Measurements from ENCODE around the gene EHMT1.
"Not testable (repeated sequence)": the region's sequence is repeated elsewhere in the genome, so short reads cannot be mapped to it uniquely, and the experiment has no call there.

Gene EHMT1

GRCh38 chr9:137873858-137874362 is 255.1 kb downstream of the EHMT1 start:
- TF ChIP-seq ZBTB7A (IDR thresholded peaks at IDR 0.05; ENCODE audit: low read depth) (no peak), EP300 (IDR thresholded peaks at IDR 0.05; ENCODE audit: borderline replicate concordance) (no peak), NFIC (IDR thresholded peaks at IDR 0.05) (no peak), TEAD4 (IDR thresholded peaks at IDR 0.05) (no peak), FOXM1 (IDR thresholded peaks at IDR 0.05; ENCODE audit: borderline replicate concordance, low read depth) (no peak), YY1 (IDR thresholded peaks at IDR 0.05; ENCODE audit: low read depth) (no peak)

- TF ChIP-seq TAF1 (IDR thresholded peaks at IDR 0.05; ENCODE audit: low read depth) (no peak), FOXM1 (IDR thresholded peaks at IDR 0.05; ENCODE audit: borderline replicate concordance, low read depth) (no peak), CEBPB (IDR thresholded peaks at IDR 0.05) (no peak), NFIC (IDR thresholded peaks at IDR 0.05) (no peak)
Observed at GRCh38 chr9:137875354-137875753, 256.5 kb downstream of the EHMT1 start.

GRCh38 chr9:137875846-137876245 is 257.0 kb downstream of the EHMT1 start:
- no peak for TF ChIP-seq REST (IDR thresholded peaks at IDR 0.05; ENCODE audit: low read depth)
- TF ChIP-seq, protein P1, sequence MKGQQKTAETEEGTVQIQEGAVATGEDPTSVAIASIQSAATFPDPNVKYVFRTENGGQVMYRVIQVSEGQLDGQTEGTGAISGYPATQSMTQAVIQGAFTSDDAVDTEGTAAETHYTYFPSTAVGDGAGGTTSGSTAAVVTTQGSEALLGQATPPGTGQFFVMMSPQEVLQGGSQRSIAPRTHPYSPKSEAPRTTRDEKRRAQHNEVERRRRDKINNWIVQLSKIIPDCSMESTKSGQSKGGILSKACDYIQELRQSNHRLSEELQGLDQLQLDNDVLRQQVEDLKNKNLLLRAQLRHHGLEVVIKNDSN (IDR thresholded peaks at IDR 0.05) = no peak
- no peak for TF ChIP-seq ZBTB7A (IDR thresholded peaks at IDR 0.05; ENCODE audit: low read depth)
- TF ChIP-seq EGR1 (IDR thresholded peaks at IDR 0.05) = no peak
- no peak for TF ChIP-seq CREB1 (IDR thresholded peaks at IDR 0.05; ENCODE audit: low read depth)
- TF ChIP-seq TEAD4 (IDR thresholded peaks at IDR 0.05) = no peak
- TF ChIP-seq TAF1 (IDR thresholded peaks at IDR 0.05; ENCODE audit: low read depth) = no peak

GRCh38 chr9:137876269-137876668 is 257.5 kb downstream of the EHMT1 start:
- TF ChIP-seq YY1 (IDR thresholded peaks at IDR 0.05; ENCODE audit: low read depth) (no peak), REST (IDR thresholded peaks at IDR 0.05; ENCODE audit: low read depth) (no peak; the same call in 1 of the 2 replicates), NFIC (IDR thresholded peaks at IDR 0.05) (no peak), ZBTB7A (IDR thresholded peaks at IDR 0.05; ENCODE audit: low read depth) (no peak), TEAD4 (IDR thresholded peaks at IDR 0.05) (no peak), FOXM1 (IDR thresholded peaks at IDR 0.05; ENCODE audit: borderline replicate concordance, low read depth) (no peak), CREB1 (IDR thresholded peaks at IDR 0.05; ENCODE audit: low read depth) (no peak), TAF1 (IDR thresholded peaks at IDR 0.05; ENCODE audit: low read depth) (no peak)
- TF ChIP-seq, protein P1 (IDR thresholded peaks at IDR 0.05) = no peak

DNA sequence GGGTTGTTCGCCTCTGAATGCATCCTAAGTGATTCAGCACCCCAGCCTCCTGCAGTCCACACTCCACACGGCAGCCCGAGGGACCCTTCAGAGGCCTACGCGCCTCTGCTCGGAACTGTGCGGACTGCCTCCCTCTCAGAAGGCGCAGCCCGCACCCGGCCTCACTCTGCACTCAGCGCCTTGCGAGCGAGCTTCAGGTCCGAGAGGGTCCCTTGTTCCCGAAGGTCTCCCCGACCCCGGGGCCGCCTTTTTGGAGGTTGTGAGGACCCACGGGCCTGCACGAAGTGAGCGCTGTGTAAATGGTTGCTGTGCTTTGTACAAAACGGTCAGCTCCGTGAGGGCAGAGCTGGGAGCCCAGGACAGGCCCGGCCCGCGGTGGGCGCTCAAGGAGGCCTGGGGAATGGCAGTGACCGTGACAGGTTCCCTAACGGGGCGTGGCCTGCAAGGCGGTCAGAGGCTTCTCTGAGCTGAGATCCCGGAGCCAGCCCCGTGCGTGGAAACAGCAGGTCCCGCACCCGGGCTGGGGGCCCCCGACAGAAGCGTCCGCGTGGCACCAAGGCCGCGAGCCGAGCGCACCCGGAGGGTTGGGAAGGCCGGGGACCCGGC is 258.1 kb downstream of the EHMT1 start:
- no peak for TF ChIP-seq FOXM1 (IDR thresholded peaks at IDR 0.05; ENCODE audit: borderline replicate concordance, low read depth)
- no peak for TF ChIP-seq MAX (IDR thresholded peaks at IDR 0.05)

DNA sequence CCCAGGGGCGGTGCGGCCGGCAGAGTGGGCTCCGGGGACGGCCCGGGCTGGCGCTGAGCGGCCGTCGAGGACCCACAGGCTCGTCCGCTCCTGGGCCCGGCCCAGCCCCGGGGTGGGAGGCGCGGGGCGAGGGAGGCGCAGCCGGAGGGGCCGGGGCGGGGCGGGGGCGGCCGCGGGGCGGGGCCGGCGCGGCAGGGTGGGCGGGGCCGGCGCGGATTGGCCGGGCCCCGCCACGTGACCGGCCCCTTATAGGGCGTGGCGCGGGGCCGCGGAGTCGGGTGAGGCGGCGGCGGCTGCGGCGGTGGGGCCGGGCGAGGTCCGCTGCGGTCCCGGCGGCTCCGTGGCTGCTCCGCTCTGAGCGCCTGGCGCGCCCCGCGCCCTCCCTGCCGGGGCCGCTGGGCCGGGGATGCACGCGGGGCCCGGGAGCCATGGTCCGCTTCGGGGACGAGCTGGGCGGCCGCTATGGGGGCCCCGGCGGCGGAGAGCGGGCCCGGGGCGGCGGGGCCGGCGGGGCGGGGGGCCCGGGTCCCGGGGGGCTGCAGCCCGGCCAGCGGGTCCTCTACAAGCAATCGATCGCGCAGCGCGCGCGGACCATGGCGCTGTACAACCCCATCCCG is 258.8 kb downstream of the EHMT1 start, which contains the start of gene CACNA1B:
TSS of gene CACNA1B (plus strand) at position 277 of the 617 bp plus-strand sequence. CDS start at position 429, 152 bp downstream.
- TF ChIP-seq TEAD4 (IDR thresholded peaks at IDR 0.05); TAF1 (IDR thresholded peaks at IDR 0.05; ENCODE audit: low read depth); EP300 (IDR thresholded peaks at IDR 0.05; ENCODE audit: borderline replicate concordance): not testable (repeated sequence)
